ENCODE measurements around the gene GLI3. TPM values are rescaled to one million over a fixed set of nuclear protein-coding genes. Genes with fewer than 3 reads are reported as not detected.

GLI3 gene
- total RNA-seq, 1 experiment from 2014 or later = 46.2 TPM

DNA sequence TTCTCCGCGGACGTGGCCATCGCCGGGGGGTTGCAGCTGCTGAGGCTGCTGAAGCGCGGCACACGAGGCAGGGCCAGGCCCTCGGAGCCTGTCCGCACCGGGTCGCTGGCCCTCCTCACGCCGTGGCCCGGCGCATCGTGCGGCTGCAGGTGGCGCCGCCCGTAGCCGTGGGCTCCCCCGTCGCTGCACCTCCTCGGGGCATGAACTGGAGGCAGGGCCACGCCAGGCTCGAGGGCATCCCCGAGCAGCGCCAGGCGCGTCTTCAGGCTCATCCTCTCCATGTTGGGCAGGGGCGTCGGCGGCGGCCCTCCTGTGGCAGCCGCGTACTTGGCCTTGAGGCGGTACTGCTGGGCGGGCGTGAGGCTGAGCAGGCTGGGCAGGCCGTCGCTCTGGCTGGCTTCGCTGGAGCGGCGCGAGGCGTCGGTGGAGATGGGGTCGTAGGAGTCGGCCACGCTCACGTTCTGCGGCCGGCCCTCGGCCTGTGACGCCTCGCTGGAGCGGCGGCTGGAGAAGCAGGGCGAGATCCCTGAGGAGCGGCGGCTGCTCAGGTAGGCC lies 271.0 kb downstream of the GLI3 start:
- DNase-seq (ENCODE audit: low spot score) (no peak), ATAC-seq (no peak)
- TF ChIP-seq JAZF1 (CRISPR knock-in tag; IDR thresholded peaks at IDR 0.05) (no peak), SOX15 (CRISPR knock-in tag; IDR thresholded peaks at IDR 0.05) (no peak), FOXP1 (CRISPR knock-in tag; IDR thresholded peaks at IDR 0.05; ENCODE audit: borderline replicate concordance) (no peak), CREB1 (CRISPR knock-in tag; IDR thresholded peaks at IDR 0.05) (no peak), NR1H2 (CRISPR knock-in tag; IDR thresholded peaks at IDR 0.05) (no peak), ZNF396 (CRISPR knock-in tag; IDR thresholded peaks at IDR 0.05; ENCODE audit: borderline replicate concordance) (no peak), ZNF219 (CRISPR knock-in tag; IDR thresholded peaks at IDR 0.05; ENCODE audit: borderline replicate concordance) (no peak), OVOL2 (CRISPR knock-in tag; IDR thresholded peaks at IDR 0.05; ENCODE audit: borderline replicate concordance) (no peak), FOXJ3 (CRISPR knock-in tag; IDR thresholded peaks at IDR 0.05; ENCODE audit: borderline replicate concordance) (no peak), NR2C2 (CRISPR knock-in tag; IDR thresholded peaks at IDR 0.05) (no peak)
- TF ChIP-seq, protein P1, sequence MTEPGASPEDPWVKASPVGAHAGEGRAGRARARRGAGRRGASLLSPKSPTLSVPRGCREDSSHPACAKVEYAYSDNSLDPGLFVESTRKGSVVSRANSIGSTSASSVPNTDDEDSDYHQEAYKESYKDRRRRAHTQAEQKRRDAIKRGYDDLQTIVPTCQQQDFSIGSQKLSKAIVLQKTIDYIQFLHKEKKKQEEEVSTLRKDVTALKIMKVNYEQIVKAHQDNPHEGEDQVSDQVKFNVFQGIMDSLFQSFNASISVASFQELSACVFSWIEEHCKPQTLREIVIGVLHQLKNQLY (CRISPR knock-in tag; IDR thresholded peaks at IDR 0.05) = no peak
- TF ChIP-seq, protein P2, sequence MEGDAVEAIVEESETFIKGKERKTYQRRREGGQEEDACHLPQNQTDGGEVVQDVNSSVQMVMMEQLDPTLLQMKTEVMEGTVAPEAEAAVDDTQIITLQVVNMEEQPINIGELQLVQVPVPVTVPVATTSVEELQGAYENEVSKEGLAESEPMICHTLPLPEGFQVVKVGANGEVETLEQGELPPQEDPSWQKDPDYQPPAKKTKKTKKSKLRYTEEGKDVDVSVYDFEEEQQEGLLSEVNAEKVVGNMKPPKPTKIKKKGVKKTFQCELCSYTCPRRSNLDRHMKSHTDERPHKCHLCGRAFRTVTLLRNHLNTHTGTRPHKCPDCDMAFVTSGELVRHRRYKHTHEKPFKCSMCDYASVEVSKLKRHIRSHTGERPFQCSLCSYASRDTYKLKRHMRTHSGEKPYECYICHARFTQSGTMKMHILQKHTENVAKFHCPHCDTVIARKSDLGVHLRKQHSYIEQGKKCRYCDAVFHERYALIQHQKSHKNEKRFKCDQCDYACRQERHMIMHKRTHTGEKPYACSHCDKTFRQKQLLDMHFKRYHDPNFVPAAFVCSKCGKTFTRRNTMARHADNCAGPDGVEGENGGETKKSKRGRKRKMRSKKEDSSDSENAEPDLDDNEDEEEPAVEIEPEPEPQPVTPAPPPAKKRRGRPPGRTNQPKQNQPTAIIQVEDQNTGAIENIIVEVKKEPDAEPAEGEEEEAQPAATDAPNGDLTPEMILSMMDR (IDR thresholded peaks at IDR 0.05) = no peak
- TF ChIP-seq, protein P3, sequence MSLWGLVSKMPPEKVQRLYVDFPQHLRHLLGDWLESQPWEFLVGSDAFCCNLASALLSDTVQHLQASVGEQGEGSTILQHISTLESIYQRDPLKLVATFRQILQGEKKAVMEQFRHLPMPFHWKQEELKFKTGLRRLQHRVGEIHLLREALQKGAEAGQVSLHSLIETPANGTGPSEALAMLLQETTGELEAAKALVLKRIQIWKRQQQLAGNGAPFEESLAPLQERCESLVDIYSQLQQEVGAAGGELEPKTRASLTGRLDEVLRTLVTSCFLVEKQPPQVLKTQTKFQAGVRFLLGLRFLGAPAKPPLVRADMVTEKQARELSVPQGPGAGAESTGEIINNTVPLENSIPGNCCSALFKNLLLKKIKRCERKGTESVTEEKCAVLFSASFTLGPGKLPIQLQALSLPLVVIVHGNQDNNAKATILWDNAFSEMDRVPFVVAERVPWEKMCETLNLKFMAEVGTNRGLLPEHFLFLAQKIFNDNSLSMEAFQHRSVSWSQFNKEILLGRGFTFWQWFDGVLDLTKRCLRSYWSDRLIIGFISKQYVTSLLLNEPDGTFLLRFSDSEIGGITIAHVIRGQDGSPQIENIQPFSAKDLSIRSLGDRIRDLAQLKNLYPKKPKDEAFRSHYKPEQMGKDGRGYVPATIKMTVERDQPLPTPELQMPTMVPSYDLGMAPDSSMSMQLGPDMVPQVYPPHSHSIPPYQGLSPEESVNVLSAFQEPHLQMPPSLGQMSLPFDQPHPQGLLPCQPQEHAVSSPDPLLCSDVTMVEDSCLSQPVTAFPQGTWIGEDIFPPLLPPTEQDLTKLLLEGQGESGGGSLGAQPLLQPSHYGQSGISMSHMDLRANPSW (CRISPR knock-in tag; conservative IDR thresholded peaks at IDR 0.05; ENCODE audit: low read depth) = no peak
- Mint-ChIP-seq H3K4me3 (no peak overlapping the region), H3K27me3 (ENCODE audit: low read depth) (no peaks in the 10 kb centered on the region), H3K9me3 (no peaks in the 10 kb centered on the region), H3K36me3 (peaks cover 33% of the 10 kb centered on the region), H3K27ac (no peak overlapping the region), H3K4me1 (no peaks in the 10 kb centered on the region)
- ChIA-PET CTCF (interaction anchor here (1.6 to 1.8 kb wide), 2 partner anchors 11 to 25 kb away, joined by 5 read pairs; no protein-coding TSS in a partner anchor), POLR2A (no interaction called here)

DNA sequence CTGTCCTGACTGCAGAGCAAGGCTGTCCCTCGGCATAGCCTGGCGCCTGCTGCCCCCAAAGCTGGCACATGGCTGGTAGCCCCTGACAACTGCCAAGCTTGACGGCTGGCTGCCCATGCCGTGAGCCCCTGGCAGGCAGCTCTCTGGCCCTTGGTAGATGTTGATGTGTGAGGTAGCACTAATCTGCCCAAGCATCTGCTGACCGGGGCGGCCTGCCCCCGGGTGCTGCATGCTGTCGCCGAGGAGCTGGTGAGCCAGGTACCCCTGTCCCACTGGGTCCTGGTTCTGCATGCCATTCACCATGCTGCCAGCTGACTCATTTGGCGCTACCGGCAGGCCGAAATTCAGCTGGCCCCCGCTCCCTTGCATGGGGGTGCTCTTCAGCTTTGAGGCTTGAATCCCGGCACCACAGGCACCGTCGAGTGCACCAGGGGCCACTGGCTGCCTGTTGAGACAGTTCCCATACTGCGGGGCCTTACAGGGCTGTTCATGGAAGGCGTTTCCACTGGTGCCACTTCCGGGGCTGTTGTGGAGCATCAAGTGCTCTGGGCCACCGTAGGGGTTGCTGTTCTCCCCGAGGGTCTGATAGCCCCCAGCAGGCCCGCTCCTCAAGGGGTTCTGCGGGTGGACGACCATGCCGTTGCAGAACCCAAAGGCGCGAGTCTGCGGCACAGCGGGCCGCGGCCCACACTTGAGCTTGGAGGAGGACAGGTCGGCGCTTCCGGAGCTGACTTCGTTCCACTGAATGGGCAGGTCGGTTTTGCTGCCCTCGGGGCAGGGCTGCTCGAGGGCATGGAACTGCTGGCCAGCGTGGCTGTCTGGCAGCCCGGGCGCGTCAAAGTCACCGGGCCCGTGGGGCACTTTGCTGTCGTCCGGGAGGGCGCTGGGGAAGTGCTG lies 271.9 kb downstream of the GLI3 start:
- ChIA-PET POLR2A (no interaction called here), CTCF (interaction anchor here (0.5 to 2.1 kb wide), 3 partner anchors 12 to 607 kb away, joined by 4 to 7 read pairs (median 5); no protein-coding TSS in a partner anchor)
- ATAC-seq = no peak
- peaks cover 31% of the 10 kb centered on the region for H3K36me3 Mint-ChIP-seq
- no peaks in the 10 kb centered on the region for H3K27me3 Mint-ChIP-seq (ENCODE audit: low read depth)
- H3K27ac Mint-ChIP-seq = no peak overlapping the region
- no peak for DNase-seq (ENCODE audit: low spot score)
- no peak overlapping the region for H3K4me3 Mint-ChIP-seq
- no peaks in the 10 kb centered on the region for H3K4me1 Mint-ChIP-seq
- H3K9me3 Mint-ChIP-seq = no peaks in the 10 kb centered on the region
- TF ChIP-seq, protein P4, sequence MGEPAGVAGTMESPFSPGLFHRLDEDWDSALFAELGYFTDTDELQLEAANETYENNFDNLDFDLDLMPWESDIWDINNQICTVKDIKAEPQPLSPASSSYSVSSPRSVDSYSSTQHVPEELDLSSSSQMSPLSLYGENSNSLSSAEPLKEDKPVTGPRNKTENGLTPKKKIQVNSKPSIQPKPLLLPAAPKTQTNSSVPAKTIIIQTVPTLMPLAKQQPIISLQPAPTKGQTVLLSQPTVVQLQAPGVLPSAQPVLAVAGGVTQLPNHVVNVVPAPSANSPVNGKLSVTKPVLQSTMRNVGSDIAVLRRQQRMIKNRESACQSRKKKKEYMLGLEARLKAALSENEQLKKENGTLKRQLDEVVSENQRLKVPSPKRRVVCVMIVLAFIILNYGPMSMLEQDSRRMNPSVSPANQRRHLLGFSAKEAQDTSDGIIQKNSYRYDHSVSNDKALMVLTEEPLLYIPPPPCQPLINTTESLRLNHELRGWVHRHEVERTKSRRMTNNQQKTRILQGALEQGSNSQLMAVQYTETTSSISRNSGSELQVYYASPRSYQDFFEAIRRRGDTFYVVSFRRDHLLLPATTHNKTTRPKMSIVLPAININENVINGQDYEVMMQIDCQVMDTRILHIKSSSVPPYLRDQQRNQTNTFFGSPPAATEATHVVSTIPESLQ (CRISPR knock-in tag; IDR thresholded peaks at IDR 0.05) = no peak
- TF ChIP-seq NFE2L1 (CRISPR knock-in tag; IDR thresholded peaks at IDR 0.05) = no peak
- TF ChIP-seq, protein P5, sequence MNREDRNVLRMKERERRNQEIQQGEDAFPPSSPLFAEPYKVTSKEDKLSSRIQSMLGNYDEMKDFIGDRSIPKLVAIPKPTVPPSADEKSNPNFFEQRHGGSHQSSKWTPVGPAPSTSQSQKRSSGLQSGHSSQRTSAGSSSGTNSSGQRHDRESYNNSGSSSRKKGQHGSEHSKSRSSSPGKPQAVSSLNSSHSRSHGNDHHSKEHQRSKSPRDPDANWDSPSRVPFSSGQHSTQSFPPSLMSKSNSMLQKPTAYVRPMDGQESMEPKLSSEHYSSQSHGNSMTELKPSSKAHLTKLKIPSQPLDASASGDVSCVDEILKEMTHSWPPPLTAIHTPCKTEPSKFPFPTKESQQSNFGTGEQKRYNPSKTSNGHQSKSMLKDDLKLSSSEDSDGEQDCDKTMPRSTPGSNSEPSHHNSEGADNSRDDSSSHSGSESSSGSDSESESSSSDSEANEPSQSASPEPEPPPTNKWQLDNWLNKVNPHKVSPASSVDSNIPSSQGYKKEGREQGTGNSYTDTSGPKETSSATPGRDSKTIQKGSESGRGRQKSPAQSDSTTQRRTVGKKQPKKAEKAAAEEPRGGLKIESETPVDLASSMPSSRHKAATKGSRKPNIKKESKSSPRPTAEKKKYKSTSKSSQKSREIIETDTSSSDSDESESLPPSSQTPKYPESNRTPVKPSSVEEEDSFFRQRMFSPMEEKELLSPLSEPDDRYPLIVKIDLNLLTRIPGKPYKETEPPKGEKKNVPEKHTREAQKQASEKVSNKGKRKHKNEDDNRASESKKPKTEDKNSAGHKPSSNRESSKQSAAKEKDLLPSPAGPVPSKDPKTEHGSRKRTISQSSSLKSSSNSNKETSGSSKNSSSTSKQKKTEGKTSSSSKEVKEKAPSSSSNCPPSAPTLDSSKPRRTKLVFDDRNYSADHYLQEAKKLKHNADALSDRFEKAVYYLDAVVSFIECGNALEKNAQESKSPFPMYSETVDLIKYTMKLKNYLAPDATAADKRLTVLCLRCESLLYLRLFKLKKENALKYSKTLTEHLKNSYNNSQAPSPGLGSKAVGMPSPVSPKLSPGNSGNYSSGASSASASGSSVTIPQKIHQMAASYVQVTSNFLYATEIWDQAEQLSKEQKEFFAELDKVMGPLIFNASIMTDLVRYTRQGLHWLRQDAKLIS (CRISPR knock-in tag; IDR thresholded peaks at IDR 0.05; ENCODE audit: borderline replicate concordance) = no peak
- TF ChIP-seq, protein P6, sequence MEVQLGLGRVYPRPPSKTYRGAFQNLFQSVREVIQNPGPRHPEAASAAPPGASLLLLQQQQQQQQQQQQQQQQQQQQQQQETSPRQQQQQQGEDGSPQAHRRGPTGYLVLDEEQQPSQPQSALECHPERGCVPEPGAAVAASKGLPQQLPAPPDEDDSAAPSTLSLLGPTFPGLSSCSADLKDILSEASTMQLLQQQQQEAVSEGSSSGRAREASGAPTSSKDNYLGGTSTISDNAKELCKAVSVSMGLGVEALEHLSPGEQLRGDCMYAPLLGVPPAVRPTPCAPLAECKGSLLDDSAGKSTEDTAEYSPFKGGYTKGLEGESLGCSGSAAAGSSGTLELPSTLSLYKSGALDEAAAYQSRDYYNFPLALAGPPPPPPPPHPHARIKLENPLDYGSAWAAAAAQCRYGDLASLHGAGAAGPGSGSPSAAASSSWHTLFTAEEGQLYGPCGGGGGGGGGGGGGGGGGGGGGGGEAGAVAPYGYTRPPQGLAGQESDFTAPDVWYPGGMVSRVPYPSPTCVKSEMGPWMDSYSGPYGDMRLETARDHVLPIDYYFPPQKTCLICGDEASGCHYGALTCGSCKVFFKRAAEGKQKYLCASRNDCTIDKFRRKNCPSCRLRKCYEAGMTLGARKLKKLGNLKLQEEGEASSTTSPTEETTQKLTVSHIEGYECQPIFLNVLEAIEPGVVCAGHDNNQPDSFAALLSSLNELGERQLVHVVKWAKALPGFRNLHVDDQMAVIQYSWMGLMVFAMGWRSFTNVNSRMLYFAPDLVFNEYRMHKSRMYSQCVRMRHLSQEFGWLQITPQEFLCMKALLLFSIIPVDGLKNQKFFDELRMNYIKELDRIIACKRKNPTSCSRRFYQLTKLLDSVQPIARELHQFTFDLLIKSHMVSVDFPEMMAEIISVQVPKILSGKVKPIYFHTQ (CRISPR knock-in tag; IDR thresholded peaks at IDR 0.05) = no peak
- TF ChIP-seq, protein P7, sequence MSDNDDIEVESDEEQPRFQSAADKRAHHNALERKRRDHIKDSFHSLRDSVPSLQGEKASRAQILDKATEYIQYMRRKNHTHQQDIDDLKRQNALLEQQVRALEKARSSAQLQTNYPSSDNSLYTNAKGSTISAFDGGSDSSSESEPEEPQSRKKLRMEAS (CRISPR knock-in tag; IDR thresholded peaks at IDR 0.05) = no peak
- no peak for TF ChIP-seq ELF4 (CRISPR knock-in tag; IDR thresholded peaks at IDR 0.05; ENCODE audit: low read depth)

Measured in WTC11 (cell line).